K562 (cell line): ENCODE measurements around the gene DCAF17. TPM values are rescaled to one million over a fixed set of nuclear protein-coding genes. Genes with fewer than 3 reads are reported as not detected.
A peak's percentile ranks its signal among the peaks of the same experiment; 100 is the strongest.

ENCODE experiments used
- CHCHD3 ChIP-seq: fragments of 250-450 bp; sonication (Bioruptor Pico); IDR thresholded peaks from 2 replicates; pipeline ENCODE4 v2.1.2; 2022; ENCODE audit warnings: mild to moderate bottlenecking
- DNMT1 ChIP-seq: fragments of 450-650 bp; IDR thresholded peaks from 2 replicates; pipeline ENCODE4 v1.6.1; 2016; ENCODE audit warnings: antibody characterized with exemption, mild to moderate bottlenecking
- ELF1 ChIP-seq: fragments of 200-800 bp; sonication (Bioruptor generic); IDR thresholded peaks from 2 replicates; pipeline ENCODE4 v1.6.1; 2016; ENCODE audit warnings: missing genetic modification characterization, missing compliant biosample characterization
- HDAC1 ChIP-seq, 2 experiments: fragments of 450-650 bp; IDR thresholded peaks; 2 replicates each; pipeline ENCODE4 v1.6.1; 2016 to 2017; ENCODE audit warnings: inconsistent platforms in 1 of 2, mild to moderate bottlenecking in 1 of 2, moderate library complexity in 1 of 2
- HSF4 ChIP-seq: fragments of 250-450 bp; sonication (Bioruptor Pico); IDR thresholded peaks from 2 replicates; pipeline ENCODE4 v2.1.2; 2022; ENCODE audit warnings: mild to moderate bottlenecking, moderate library complexity, borderline replicate concordance
- MCM5 ChIP-seq: fragments of 450-650 bp; IDR thresholded peaks from 2 replicates; pipeline ENCODE4 v1.6.1; 2016; ENCODE audit warnings: low read depth
- MEIS2 ChIP-seq: fragments of 450-650 bp; IDR thresholded peaks from 2 replicates; pipeline ENCODE4 v1.6.1; 2014; ENCODE audit warnings: mild to moderate bottlenecking; ENCODE audit not compliant: partially characterized antibody
- NBN ChIP-seq: fragments of 450-650 bp; IDR thresholded peaks from 2 replicates; pipeline ENCODE4 v1.6.1; 2016; ENCODE audit warnings: low read depth, mild to moderate bottlenecking
- PCBP2 ChIP-seq: fragments of 200-400 bp; formaldehyde crosslinking; IDR thresholded peaks from 2 replicates; pipeline ENCODE4 v1.6.1; 2018; ENCODE audit warnings: low read length, low read depth, mild to moderate bottlenecking, moderate library complexity; ENCODE audit not compliant: poor library complexity, severe bottlenecking
- PHF20 ChIP-seq: fragments of 450-650 bp; IDR thresholded peaks from 2 replicates; pipeline ENCODE4 v1.6.1; 2018; ENCODE audit not compliant: partially characterized antibody
- PHTF2 ChIP-seq: fragments of 250-450 bp; sonication (Bioruptor Pico); IDR thresholded peaks from 2 replicates; pipeline ENCODE4 v1.5.0; 2021; ENCODE audit warnings: mild to moderate bottlenecking
- RFX5 ChIP-seq: IDR thresholded peaks from 2 replicates; pipeline ENCODE4 v1.6.1; 2011; ENCODE audit warnings: low read depth, mild to moderate bottlenecking, improper control_type of control experiment, low read length
- TOE1 ChIP-seq, 2 experiments: fragments of 450-650 bp in 1 of 2; sonication (generic) in 1 of 2; formaldehyde crosslinking in 1 of 2; IDR thresholded peaks; 2 replicates each; pipeline versions ENCODE4 v1.7.1 to v1.8.0; 2016 to 2022; ENCODE audit warnings: borderline replicate concordance in 2 of 2, mild to moderate bottlenecking in 2 of 2, antibody characterized with exemption in 1 of 2, inconsistent platforms in 1 of 2, low read depth in 1 of 2, missing genetic modification reagents in 1 of 2, moderate library complexity in 1 of 2
- TSC22D4 ChIP-seq: fragments of 450-650 bp; IDR thresholded peaks from 2 replicates; pipeline ENCODE4 v1.6.1; 2016; ENCODE audit warnings: missing genetic modification characterization, missing biosample characterization, control low read depth
- ZKSCAN1 ChIP-seq: fragments of 150-350 bp; IDR thresholded peaks from 2 replicates; pipeline ENCODE4 v1.6.1; 2016; ENCODE audit warnings: low read depth, low read length
- ZNF134 ChIP-seq: fragments of 250-450 bp; sonication (Bioruptor Pico); conservative IDR thresholded peaks from 2 replicates; pipeline ENCODE4 v1.4.0; 2020
- ZNF217 ChIP-seq: sonication (generic); formaldehyde crosslinking; IDR thresholded peaks from 2 replicates; pipeline ENCODE4 v1.8.0; 2022; ENCODE audit warnings: mild to moderate bottlenecking, missing genetic modification reagents
- ZNF696 ChIP-seq: fragments of 250-450 bp; sonication (Bioruptor Pico); conservative IDR thresholded peaks from 2 replicates; pipeline ENCODE4 v1.4.0; 2020; ENCODE audit warnings: mild to moderate bottlenecking, moderate library complexity
- polyA plus RNA-seq, 8 experiments: library from polyadenylated mRNA; depleted of rRNA in 4 of 8; stranded (reverse) in 5 of 8; unstranded in 3 of 8; fragments of >200 nt; fragmentation: Nextera tagmentation in 2 of 8; fragmentation: Illumina TruSeq in 1 of 8; extraction: Ambion mirVana in 2 of 8; extraction: Trizol in 1 of 8; gene quantifications; 2 replicates each; pipeline versions ENCODE4 v1.2.1 to v1.2.3, GENCODE V29; 2011 to 2014; ENCODE audit warnings: inconsistent platforms in 1 of 8, missing spikeins in 1 of 8
- total RNA-seq, 7 experiments: library from RNA; depleted of rRNA in 6 of 7; stranded (reverse); fragments of >200 nt in 6 of 7; fragmentation: Illumina TruSeq in 2 of 7; extraction: Trizol in 2 of 7; gene quantifications; 2 replicates each; pipeline versions ENCODE4 v1.2.1 to v1.2.3, GENCODE V29; 2011 to 2021; ENCODE audit warnings: low replicate concordance in 1 of 7
- TF ChIP-seq, protein P1 (sequence below): fragments of 450-650 bp; IDR thresholded peaks from 2 replicates; pipeline ENCODE4 v1.7.0; 2016; ENCODE audit warnings: borderline replicate concordance
- TF ChIP-seq, protein P2 (sequence below): sonication (generic); formaldehyde crosslinking; IDR thresholded peaks from 2 replicates; pipeline ENCODE4 v1.9.0; 2022; ENCODE audit warnings: mild to moderate bottlenecking, missing genetic modification reagents
- TF ChIP-seq, protein P3 (sequence below): fragments of 200-800 bp; sonication (Bioruptor generic); IDR thresholded peaks from 2 replicates; pipeline ENCODE4 v1.6.1; 2017; ENCODE audit warnings: missing genetic modification characterization, missing compliant biosample characterization
- TF ChIP-seq, protein P4 (sequence below): IDR thresholded peaks from 2 replicates; pipeline ENCODE4 v1.6.1; 2011; ENCODE audit warnings: borderline replicate concordance, low read depth, mild to moderate bottlenecking, moderate library complexity, low read length; ENCODE audit not compliant: insufficient read depth, poor library complexity, severe bottlenecking
- TF ChIP-seq, protein P5 (sequence below): fragments of 250-450 bp; sonication (Bioruptor Pico); IDR thresholded peaks from 2 replicates; pipeline ENCODE4 v1.8.0; 2022; ENCODE audit warnings: moderate library complexity, mild to moderate bottlenecking, inconsistent platforms

The DCAF17 gene
- total and polyA plus RNA-seq, 9 of the 15 experiments (the other 6 are each of a cell fraction or from before 2014, with no cell fraction given), result 10.0 to 38.5 (median 27.1) TPM

DNA sequence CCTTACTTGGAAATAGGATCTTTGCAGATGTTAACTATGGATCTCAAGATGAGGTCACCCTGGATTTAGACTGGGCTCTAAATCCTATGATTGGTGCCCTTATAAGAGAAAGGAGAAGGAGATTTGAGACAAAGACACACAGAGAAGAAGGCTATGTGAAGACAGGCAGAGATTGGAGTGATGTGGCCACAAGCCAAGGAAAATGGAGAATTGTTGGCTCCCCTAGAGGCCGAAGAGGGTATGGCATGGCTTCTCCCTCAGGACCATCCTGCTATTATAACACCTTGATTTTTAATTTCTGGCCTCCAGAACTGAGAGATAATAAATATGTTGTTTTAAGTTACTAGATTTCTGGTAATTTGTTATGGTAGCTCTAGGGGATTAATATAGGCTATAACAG, 95.9 kb downstream of the DCAF17 start (continued):
- TF ChIP-seq ELF1 (tag) (no peak), MCM5 (no peak), MEIS2 (no peak), ZNF134 (CRISPR knock-in tag) (no peak), RFX5 (no peak), ZNF217 (CRISPR knock-in tag) (no peak), HDAC1 (IDR thresholded peaks at IDR 0.05) (peak in 1 of 2 experiments; percentile 29; a peak in 1 of 4 replicates), PHF20 (no peak), TOE1 (IDR thresholded peaks at IDR 0.05; ENCODE audit: borderline replicate concordance) (no peak), TOE1 (CRISPR knock-in tag; IDR thresholded peaks at IDR 0.05; ENCODE audit: borderline replicate concordance, low read depth) (no peak), PHTF2 (CRISPR knock-in tag) (no peak), DNMT1 (no peak), ZNF696 (CRISPR knock-in tag) (no peak), NBN (0 out of 2 replicates have a peak, but pooled peaks have one; percentile 39), ZKSCAN1 (no peak), HSF4 (CRISPR knock-in tag) (no peak), PCBP2 (no peak), CHCHD3 (CRISPR knock-in tag) (no peak), TSC22D4 (tag) (no peak)
- TF ChIP-seq, protein P1, sequence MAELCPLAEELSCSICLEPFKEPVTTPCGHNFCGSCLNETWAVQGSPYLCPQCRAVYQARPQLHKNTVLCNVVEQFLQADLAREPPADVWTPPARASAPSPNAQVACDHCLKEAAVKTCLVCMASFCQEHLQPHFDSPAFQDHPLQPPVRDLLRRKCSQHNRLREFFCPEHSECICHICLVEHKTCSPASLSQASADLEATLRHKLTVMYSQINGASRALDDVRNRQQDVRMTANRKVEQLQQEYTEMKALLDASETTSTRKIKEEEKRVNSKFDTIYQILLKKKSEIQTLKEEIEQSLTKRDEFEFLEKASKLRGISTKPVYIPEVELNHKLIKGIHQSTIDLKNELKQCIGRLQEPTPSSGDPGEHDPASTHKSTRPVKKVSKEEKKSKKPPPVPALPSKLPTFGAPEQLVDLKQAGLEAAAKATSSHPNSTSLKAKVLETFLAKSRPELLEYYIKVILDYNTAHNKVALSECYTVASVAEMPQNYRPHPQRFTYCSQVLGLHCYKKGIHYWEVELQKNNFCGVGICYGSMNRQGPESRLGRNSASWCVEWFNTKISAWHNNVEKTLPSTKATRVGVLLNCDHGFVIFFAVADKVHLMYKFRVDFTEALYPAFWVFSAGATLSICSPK, result no peak
- TF ChIP-seq, protein P2, sequence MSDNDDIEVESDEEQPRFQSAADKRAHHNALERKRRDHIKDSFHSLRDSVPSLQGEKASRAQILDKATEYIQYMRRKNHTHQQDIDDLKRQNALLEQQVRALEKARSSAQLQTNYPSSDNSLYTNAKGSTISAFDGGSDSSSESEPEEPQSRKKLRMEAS, result no peak
- TF ChIP-seq, protein P3, sequence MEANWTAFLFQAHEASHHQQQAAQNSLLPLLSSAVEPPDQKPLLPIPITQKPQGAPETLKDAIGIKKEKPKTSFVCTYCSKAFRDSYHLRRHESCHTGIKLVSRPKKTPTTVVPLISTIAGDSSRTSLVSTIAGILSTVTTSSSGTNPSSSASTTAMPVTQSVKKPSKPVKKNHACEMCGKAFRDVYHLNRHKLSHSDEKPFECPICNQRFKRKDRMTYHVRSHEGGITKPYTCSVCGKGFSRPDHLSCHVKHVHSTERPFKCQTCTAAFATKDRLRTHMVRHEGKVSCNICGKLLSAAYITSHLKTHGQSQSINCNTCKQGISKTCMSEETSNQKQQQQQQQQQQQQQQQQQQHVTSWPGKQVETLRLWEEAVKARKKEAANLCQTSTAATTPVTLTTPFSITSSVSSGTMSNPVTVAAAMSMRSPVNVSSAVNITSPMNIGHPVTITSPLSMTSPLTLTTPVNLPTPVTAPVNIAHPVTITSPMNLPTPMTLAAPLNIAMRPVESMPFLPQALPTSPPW (CRISPR knock-in tag), result no peak
- TF ChIP-seq, protein P4, sequence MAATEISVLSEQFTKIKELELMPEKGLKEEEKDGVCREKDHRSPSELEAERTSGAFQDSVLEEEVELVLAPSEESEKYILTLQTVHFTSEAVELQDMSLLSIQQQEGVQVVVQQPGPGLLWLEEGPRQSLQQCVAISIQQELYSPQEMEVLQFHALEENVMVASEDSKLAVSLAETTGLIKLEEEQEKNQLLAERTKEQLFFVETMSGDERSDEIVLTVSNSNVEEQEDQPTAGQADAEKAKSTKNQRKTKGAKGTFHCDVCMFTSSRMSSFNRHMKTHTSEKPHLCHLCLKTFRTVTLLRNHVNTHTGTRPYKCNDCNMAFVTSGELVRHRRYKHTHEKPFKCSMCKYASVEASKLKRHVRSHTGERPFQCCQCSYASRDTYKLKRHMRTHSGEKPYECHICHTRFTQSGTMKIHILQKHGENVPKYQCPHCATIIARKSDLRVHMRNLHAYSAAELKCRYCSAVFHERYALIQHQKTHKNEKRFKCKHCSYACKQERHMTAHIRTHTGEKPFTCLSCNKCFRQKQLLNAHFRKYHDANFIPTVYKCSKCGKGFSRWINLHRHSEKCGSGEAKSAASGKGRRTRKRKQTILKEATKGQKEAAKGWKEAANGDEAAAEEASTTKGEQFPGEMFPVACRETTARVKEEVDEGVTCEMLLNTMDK, result peak; percentile 32
- TF ChIP-seq, protein P5, sequence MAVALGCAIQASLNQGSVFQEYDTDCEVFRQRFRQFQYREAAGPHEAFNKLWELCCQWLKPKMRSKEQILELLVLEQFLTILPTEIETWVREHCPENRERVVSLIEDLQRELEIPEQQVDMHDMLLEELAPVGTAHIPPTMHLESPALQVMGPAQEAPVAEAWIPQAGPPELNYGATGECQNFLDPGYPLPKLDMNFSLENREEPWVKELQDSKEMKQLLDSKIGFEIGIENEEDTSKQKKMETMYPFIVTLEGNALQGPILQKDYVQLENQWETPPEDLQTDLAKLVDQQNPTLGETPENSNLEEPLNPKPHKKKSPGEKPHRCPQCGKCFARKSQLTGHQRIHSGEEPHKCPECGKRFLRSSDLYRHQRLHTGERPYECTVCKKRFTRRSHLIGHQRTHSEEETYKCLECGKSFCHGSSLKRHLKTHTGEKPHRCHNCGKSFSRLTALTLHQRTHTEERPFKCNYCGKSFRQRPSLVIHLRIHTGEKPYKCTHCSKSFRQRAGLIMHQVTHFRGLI (CRISPR knock-in tag), result no peak
